NCI-H2171 (cell line): ENCODE measurements around the gene VSIG10.
A peak's percentile ranks its signal among the peaks of the same experiment; 100 is the strongest.
"Not testable (repeated sequence)": the region's sequence is repeated elsewhere in the genome, so short reads cannot be mapped to it uniquely, and the experiment has no call there.

Source experiments
- DNase-seq: peaks from one replicate; lab custom pipeline; 2025; lab: John Stamatoyannopoulos, UW

Gene VSIG10

GRCh38 chr12:118107011-118107410, 3.2 kb upstream of the VSIG10 start:
- DNase-seq: no peak

- DNase-seq: peak; percentile 10
Observed at GRCh38 chr12:118103201-118103600, 610 bp downstream of the VSIG10 start.

- no peak for DNase-seq
Observed at GRCh38 chr12:118102609-118103008, 1.2 kb downstream of the VSIG10 start.

GRCh38 chr12:118102070-118102469, 1.7 kb downstream of the VSIG10 start:
- DNase-seq: no peak

- no peak for DNase-seq
Observed at GRCh38 chr12:118101051-118101450, 2.8 kb downstream of the VSIG10 start.

GRCh38 chr12:118098911-118099671, 4.7 kb downstream of the VSIG10 start:
- DNase-seq: peak; percentile 12

- no peak for DNase-seq
Observed at GRCh38 chr12:118098401-118098800, 5.4 kb downstream of the VSIG10 start.

GRCh38 chr12:118094039-118094438, 9.8 kb downstream of the VSIG10 start:
- DNase-seq: no peak

GRCh38 chr12:118089782-118090181, 14.0 kb downstream of the VSIG10 start:
- DNase-seq: no peak

GRCh38 chr12:118082161-118082560, 21.6 kb downstream of the VSIG10 start:
- no peak for DNase-seq

- not testable (repeated sequence) for DNase-seq
Observed at GRCh38 chr12:118081521-118081920, 22.3 kb downstream of the VSIG10 start.

- DNase-seq: no peak
Observed at GRCh38 chr12:118073768-118074167, 30.0 kb downstream of the VSIG10 start.

- no peak for DNase-seq
Observed at GRCh38 chr12:118070650-118071049, 33.2 kb downstream of the VSIG10 start.

GRCh38 chr12:118068445-118068844, 35.4 kb downstream of the VSIG10 start:
- no peak for DNase-seq

- no peak for DNase-seq
Observed at GRCh38 chr12:118065380-118065779, 38.4 kb downstream of the VSIG10 start.

GRCh38 chr12:118064608-118065007, 39.2 kb downstream of the VSIG10 start:
- DNase-seq: no peak

- DNase-seq: no peak
Observed at GRCh38 chr12:118063576-118064391, 40.0 kb downstream of the VSIG10 start.

- no peak for DNase-seq
Observed at GRCh38 chr12:118061873-118062843, 41.7 kb downstream of the VSIG10 start.

- peak; percentile 66 for DNase-seq
Observed at GRCh38 chr12:118061011-118061872, 42.6 kb downstream of the VSIG10 start, which contains the start of gene WSB2. TSS of gene WSB2 (minus strand) at chr12:118061179. CDS start at chr12:118061048, 131 bp downstream.

- no peak for DNase-seq
Observed at GRCh38 chr12:118060301-118061010, 43.4 kb downstream of the VSIG10 start.
